B cell (primary cell): ENCODE data around the gene PHACTR1.

Experiments used
- CTCF ChIP-seq: fragments of 200-600 bp; IDR thresholded peaks from one replicate; pipeline ENCODE4 v1.8.0; 2022; ENCODE audit warnings: antibody characterized with exemption, mild to moderate bottlenecking
- EZH2 ChIP-seq: IDR thresholded peaks from 2 replicates; pipeline ENCODE4 v1.6.1; 2012; ENCODE audit warnings: borderline replicate concordance, low read depth, mild to moderate bottlenecking, moderate library complexity, low read length; ENCODE audit not compliant: insufficient read depth, poor library complexity, severe bottlenecking

DNA sequence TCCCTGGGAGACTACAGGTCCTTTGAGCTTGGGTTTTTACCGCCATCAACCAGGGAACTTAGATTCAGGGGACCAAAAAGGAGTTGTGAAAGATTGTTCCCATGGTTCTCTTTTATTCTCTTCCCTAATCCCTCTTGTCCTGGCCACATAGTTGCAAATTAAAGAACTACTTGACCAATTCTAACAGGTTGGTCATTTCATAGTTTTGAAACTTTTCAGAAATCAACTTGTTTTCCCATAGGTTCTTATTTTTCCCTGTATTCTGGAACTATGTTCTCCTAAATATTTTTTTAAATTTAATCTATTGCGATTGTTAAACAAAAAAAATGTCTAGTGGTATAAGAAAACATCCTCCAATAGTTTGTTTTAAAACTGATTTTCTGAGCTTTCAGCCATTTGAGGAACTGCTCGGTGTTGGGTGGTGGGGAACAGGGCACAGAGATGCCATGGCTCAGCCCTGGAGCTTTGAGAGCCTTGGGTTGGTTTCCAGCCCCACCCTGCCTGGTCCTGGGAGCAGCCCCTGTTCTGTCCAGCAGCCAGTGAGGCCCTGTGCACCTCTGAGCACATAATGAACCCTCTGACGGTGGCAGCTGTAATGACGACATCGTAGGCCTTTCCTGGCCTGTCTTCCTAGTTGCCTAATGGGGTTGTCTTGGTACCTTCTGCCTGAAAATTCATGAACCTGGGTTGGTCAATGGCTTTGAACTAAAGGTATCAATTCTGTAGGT lies 558.3 kb downstream of the PHACTR1 start:
- TF ChIP-seq CTCF (no peak), EZH2 (no peak)
